ENCODE results near the gene ADGRB2. TPM values are rescaled to one million over a fixed set of nuclear protein-coding genes. Genes with fewer than 3 reads are reported as not detected.

The ADGRB2 gene
- total RNA-seq, 1 experiment from 2014 or later, result 34.8 TPM

GRCh38 chr1:31701091-31701736 is 62.9 kb downstream of the ADGRB2 start:
- ChIA-PET POLR2A (interaction anchor here (0.5 kb wide), 1 partner anchor 14 kb away, joined by 4 read pairs; no protein-coding TSS in a partner anchor), CTCF (interaction anchor here (0.6 to 2.2 kb wide), 5 partner anchors 14 to 56 kb away, joined by 3 to 13 read pairs (median 4); partner anchors contain the start of gene PEF1)
- ATAC-seq, result peak; percentile 73
- TF ChIP-seq TCF7L2 (IDR thresholded peaks at IDR 0.05; ENCODE audit: low read depth, low read length) (0 out of 2 replicates have a peak, but pooled peaks have one; percentile 31), CTCF (IDR thresholded peaks at IDR 0.05) (no peak), POLR2AphosphoS5 (IDR thresholded peaks at IDR 0.05; ENCODE audit: low read depth, low read length) (peak; percentile 79)
- Histone ChIP-seq H3K4me1 (ENCODE audit: control insufficient read depth, insufficient read depth, low read length) (peaks cover 52% of the 10 kb centered on the region), H3K4me3 (ENCODE audit: low read depth in 2 of 2, low read length in 2 of 2) (peak overlapping the region in 1 of 2 experiments; percentile 22; a peak in 1 of 4 replicates), H3K27ac (ENCODE audit: low read length) (peak overlapping the region; percentile 78), H3K9me3 (ENCODE audit: control insufficient read depth, insufficient read depth, low read depth, low read length) (no peaks in the 10 kb centered on the region), H3K27me3 (ENCODE audit: control insufficient read depth, insufficient read depth, low read length) (no peaks in the 10 kb centered on the region), H3K36me3 (ENCODE audit: control insufficient read depth, insufficient read depth, low read length) (no peaks in the 10 kb centered on the region)
- no TSS peak for BruUV-seq (replicated peaks)
- intact Hi-C loops (cut with micrococcal nuclease; ENCODE audit: unreplicated experiment), result loop anchor here (5.0 kb wide), 1 partner anchor 39 kb away; no protein-coding TSS in a partner anchor
- peak; percentile 77 for DNase-seq (ENCODE audit: low read depth, low spot score)
- in situ Hi-C loops (cut with HindIII; ENCODE audit: low pct_unique_long_range_greater_than_20kb, low sequenced_read_pairs), result no loop called here

- CTCF ChIA-PET, result interaction anchor here (0.6 to 2.2 kb wide), 3 partner anchors 14 to 345 kb away, joined by 3 to 13 read pairs (median 3); no protein-coding TSS in a partner anchor
- intact Hi-C loops (cut with micrococcal nuclease; ENCODE audit: unreplicated experiment), result loop anchor here (5.0 kb wide), 1 partner anchor 38 kb away; no protein-coding TSS in a partner anchor
- H3K4me3 ChIP-seq (ENCODE audit: low read depth in 2 of 2, low read length in 2 of 2), result peak overlapping the region in 1 of 2 experiments; percentile 22; a peak in 1 of 4 replicates
- no peaks in the 10 kb centered on the region for H3K36me3 ChIP-seq (ENCODE audit: control insufficient read depth, insufficient read depth, low read length)
- no peak for TF ChIP-seq POLR2AphosphoS5 (IDR thresholded peaks at IDR 0.05; ENCODE audit: low read depth, low read length)
- ATAC-seq (no peak), DNase-seq (ENCODE audit: low read depth, low spot score) (no peak)
- BruUV-seq (replicated peaks), result no TSS peak
- peaks cover 51% of the 10 kb centered on the region for H3K4me1 ChIP-seq (ENCODE audit: control insufficient read depth, insufficient read depth, low read length)
- H3K9me3 ChIP-seq (ENCODE audit: control insufficient read depth, insufficient read depth, low read depth, low read length), result no peaks in the 10 kb centered on the region
- in situ Hi-C loops (cut with HindIII; ENCODE audit: low pct_unique_long_range_greater_than_20kb, low sequenced_read_pairs), result no loop called here
- peak overlapping the region; percentile 78 for H3K27ac ChIP-seq (ENCODE audit: low read length)
- POLR2A ChIA-PET, result interaction anchor here (0.5 kb wide), 1 partner anchor 14 kb away, joined by 4 read pairs; no protein-coding TSS in a partner anchor
- no peaks in the 10 kb centered on the region for H3K27me3 ChIP-seq (ENCODE audit: control insufficient read depth, insufficient read depth, low read length)
Measured at GRCh38 chr1:31700468-31701090, 63.6 kb downstream of the ADGRB2 start.

GRCh38 chr1:31699341-31699891 is 64.7 kb downstream of the ADGRB2 start:
- no peak for TF ChIP-seq TCF7L2 (IDR thresholded peaks at IDR 0.05; ENCODE audit: low read depth, low read length)
- no peak for TF ChIP-seq REST (IDR thresholded peaks at IDR 0.05; ENCODE audit: insufficient read depth in 1 of 2, low read depth in 2 of 2, low read length in 1 of 2)
- no peak for TF ChIP-seq CTCF (IDR thresholded peaks at IDR 0.05)
- no peak for TF ChIP-seq POLR2AphosphoS5 (IDR thresholded peaks at IDR 0.05; ENCODE audit: low read depth, low read length)
- no peak for TF ChIP-seq SIN3A (IDR thresholded peaks at IDR 0.05; ENCODE audit: borderline replicate concordance, insufficient read depth, low read depth, low read length)
- Histone ChIP-seq H3K36me3 (ENCODE audit: control insufficient read depth, insufficient read depth, low read length) (no peaks in the 10 kb centered on the region), H3K4me1 (ENCODE audit: control insufficient read depth, insufficient read depth, low read length) (peaks cover 41% of the 10 kb centered on the region), H3K4me3 (ENCODE audit: low read depth in 2 of 2, low read length in 2 of 2) (no peak overlapping the region), H3K27me3 (ENCODE audit: control insufficient read depth, insufficient read depth, low read length) (no peaks in the 10 kb centered on the region), H3K9me3 (ENCODE audit: control insufficient read depth, insufficient read depth, low read depth, low read length) (no peaks in the 10 kb centered on the region), H3K27ac (ENCODE audit: low read length) (peak overlapping the region; percentile 78)
- no peak for ATAC-seq
- no TSS peak for BruUV-seq (replicated peaks)
- intact Hi-C loops (cut with micrococcal nuclease; ENCODE audit: unreplicated experiment) (no loop called here), in situ Hi-C loops (cut with HindIII; ENCODE audit: low pct_unique_long_range_greater_than_20kb, low sequenced_read_pairs) (no loop called here)
- ChIA-PET POLR2A (no interaction called here), CTCF (no interaction called here)
- DNase-seq (ENCODE audit: low read depth, low spot score), result no peak
